ENCODE measurements around the gene MSH5. TPM values are rescaled to one million over a fixed set of nuclear protein-coding genes. Genes with fewer than 3 reads are reported as not detected.

MSH5 gene
- total RNA-seq, 1 donor from 2014 or later, result 5.0 TPM

Other genes starting within 250 kb of the MSH5 start
- 1.8 and 23.1 TPM in 2 replicates for gene MICB, start 241.9 kb upstream of the MSH5 start, total RNA-seq
- gene MCCD1, start 211.0 kb upstream of the MSH5 start, total RNA-seq, result not detected in 2 replicates
- gene DDX39B, start 198.0 kb upstream of the MSH5 start, total RNA-seq, result 517 and 600 TPM in 2 replicates
- gene ATP6V1G2, start 193.4 kb upstream of the MSH5 start, total RNA-seq, result 4.1 and 5.9 TPM in 2 replicates
- gene NFKBIL1, start 192.4 kb upstream of the MSH5 start, total RNA-seq, result 17.8 and 24.4 TPM in 2 replicates
- gene LTA, start 167.7 kb upstream of the MSH5 start, total RNA-seq, result not detected in 2 replicates
- not detected in 2 replicates for gene TNF, start 164.4 kb upstream of the MSH5 start, total RNA-seq
- 0.91 TPM in 1 of 2 replicates, not detected in the other for gene LTB, start 157.6 kb upstream of the MSH5 start, total RNA-seq
- 0.08 TPM in 1 of 2 replicates, not detected in the other for gene LST1, start 153.7 kb upstream of the MSH5 start, total RNA-seq
- not detected in 2 replicates for gene NCR3, start 147.0 kb upstream of the MSH5 start, total RNA-seq
- not detected in 2 replicates for gene AIF1, start 124.8 kb upstream of the MSH5 start, total RNA-seq
- 80.5 and 92.3 TPM in 2 replicates for gene PRRC2A, start 119.3 kb upstream of the MSH5 start, total RNA-seq
- gene BAG6, start 87.3 kb upstream of the MSH5 start, total RNA-seq, result 217 and 269 TPM in 2 replicates
- 1.8 and 3.0 TPM in 2 replicates for gene APOM, start 84.1 kb upstream of the MSH5 start, total RNA-seq
- gene C6orf47, start 79.2 kb upstream of the MSH5 start, total RNA-seq, result 16.0 and 18.2 TPM in 2 replicates
- gene GPANK1, start 75.0 kb upstream of the MSH5 start, total RNA-seq, result 20.8 and 34.9 TPM in 2 replicates
- gene CSNK2B, start 73.9 kb upstream of the MSH5 start, total RNA-seq, result 297 and 307 TPM in 2 replicates
- gene LY6G5B, start 70.0 kb upstream of the MSH5 start, total RNA-seq, result 0.91 and 2.1 TPM in 2 replicates
- gene LY6G5C, start 58.9 kb upstream of the MSH5 start, total RNA-seq, result 0.64 and 1.4 TPM in 2 replicates
- gene ABHD16A, start 36.7 kb upstream of the MSH5 start, total RNA-seq, result 28.1 and 28.7 TPM in 2 replicates
- gene LY6G6F, start 33.1 kb upstream of the MSH5 start, total RNA-seq, result not detected in 2 replicates
- gene LY6G6D, start 24.7 kb upstream of the MSH5 start, total RNA-seq, result not detected in 2 replicates
- gene LY6G6C, start 18.3 kb upstream of the MSH5 start, total RNA-seq, result not detected in 2 replicates
- not detected in 2 replicates for gene MPIG6B, start 16.6 kb upstream of the MSH5 start, total RNA-seq
- 41.9 and 42.4 TPM in 2 replicates for gene DDAH2, start 10.7 kb upstream of the MSH5 start, total RNA-seq
- gene CLIC1, start 3.5 kb upstream of the MSH5 start, total RNA-seq, result 281 and 648 TPM in 2 replicates
- not detected in 2 replicates for gene SAPCD1, start 22.7 kb downstream of the MSH5 start, total RNA-seq
- gene VWA7, start 37.3 kb downstream of the MSH5 start, total RNA-seq, result 0.13 TPM in 1 of 2 replicates, not detected in the other
- 44.4 and 93.2 TPM in 2 replicates for gene VARS1, start 55.7 kb downstream of the MSH5 start, total RNA-seq
- gene LSM2, start 67.0 kb downstream of the MSH5 start, total RNA-seq, result 75.9 and 82.9 TPM in 2 replicates
- 0.48 and 0.78 TPM in 2 replicates for gene HSPA1L, start 75.3 kb downstream of the MSH5 start, total RNA-seq
- gene HSPA1A, start 75.5 kb downstream of the MSH5 start, total RNA-seq, result 54.6 and 130 TPM in 2 replicates
- gene HSPA1B, start 87.7 kb downstream of the MSH5 start, total RNA-seq, result 56.9 and 72.9 TPM in 2 replicates
- gene NEU1, start 122.8 kb downstream of the MSH5 start, total RNA-seq, result 47.8 and 53.7 TPM in 2 replicates
- gene SLC44A4, start 139.0 kb downstream of the MSH5 start, total RNA-seq, result 1.0 TPM in 1 of 2 replicates, not detected in the other
- gene EHMT2, start 157.7 kb downstream of the MSH5 start, total RNA-seq, result 43.0 and 43.1 TPM in 2 replicates
- 2.0 and 2.1 TPM in 2 replicates for gene ZBTB12, start 162.1 kb downstream of the MSH5 start, total RNA-seq
- gene C2, start 187.7 kb downstream of the MSH5 start, total RNA-seq, result 0.65 and 4.8 TPM in 2 replicates
- gene CFB, start 206.1 kb downstream of the MSH5 start, total RNA-seq, result 5.2 and 10.7 TPM in 2 replicates
- gene NELFE, start 219.0 kb downstream of the MSH5 start, total RNA-seq, result 80.6 and 127 TPM in 2 replicates
- 40.0 and 43.1 TPM in 2 replicates for gene SKIC2, start 219.2 kb downstream of the MSH5 start, total RNA-seq
- 13.3 and 24.6 TPM in 2 replicates for gene DXO, start 232.1 kb downstream of the MSH5 start, total RNA-seq
- 0.52 and 13.6 TPM in 2 replicates for gene C4A, start 242.1 kb downstream of the MSH5 start, total RNA-seq

Measured in epithelial cell of alveolus of lung (primary cell).